Esophagus (tissue), 2 donors: ENCODE results near the gene ISL1. TPM values are rescaled to one million over a fixed set of nuclear protein-coding genes. Genes with fewer than 3 reads are reported as not detected.

Experiments
- H3K27ac ChIP-seq, 2 donors: one replicate each; pipeline ENCODE4 v1.5.1; 2013; ENCODE audit warnings: low read depth in 2 of 2, mild to moderate bottlenecking in 2 of 2, inconsistent platforms in 1 of 2, low read length in 1 of 2, moderate library complexity in 1 of 2
- H3K27me3 ChIP-seq, 2 donors: one replicate each; pipeline ENCODE4 v1.6.1; 2013; ENCODE audit warnings: low read length in 2 of 2, control low read depth in 1 of 2, mild to moderate bottlenecking in 1 of 2; ENCODE audit not compliant: insufficient read depth in 2 of 2, control insufficient read depth in 1 of 2
- H3K36me3 ChIP-seq, 2 donors: one replicate each; pipeline ENCODE4 v1.6.1; 2013; ENCODE audit warnings: low read length in 1 of 2; ENCODE audit not compliant: control insufficient read depth in 2 of 2, insufficient read depth in 2 of 2
- H3K4me1 ChIP-seq, 2 donors: one replicate each; pipeline ENCODE4 v1.6.1; 2013; ENCODE audit warnings: low read length in 1 of 2; ENCODE audit not compliant: control insufficient read depth in 2 of 2, insufficient read depth in 2 of 2
- H3K4me3 ChIP-seq, 2 donors: one replicate each; pipeline ENCODE4 v1.5.1; 2013; ENCODE audit warnings: low read length in 2 of 2, mild to moderate bottlenecking in 2 of 2, low read depth in 1 of 2, moderate library complexity in 1 of 2
- H3K9me3 ChIP-seq, 2 donors: one replicate each; pipeline ENCODE4 v1.6.1; 2013; ENCODE audit warnings: mild to moderate bottlenecking in 2 of 2, low read depth in 1 of 2, low read length in 1 of 2, moderate library complexity in 1 of 2; ENCODE audit not compliant: control insufficient read depth in 2 of 2, insufficient read depth in 1 of 2
- WGBS, 2 donors: extraction: QIAGEN DNeasy Blood & Tissue Kit; methylation state at CpG; one replicate each; pipeline ENCODE4 v1.1.7; 2013; 5-methylcytosine and 5-hydroxymethylcytosine counted together
- polyA plus RNA-seq, 2 donors: library from polyadenylated mRNA; stranded (reverse); fragments of 200-250 nt; gene quantifications; one replicate each; pipeline ENCODE4 v1.2.3, GENCODE V29; 2013
- donor health status: healthy with polysubstance abuse.
- donor health status: Bipolar disorder and iron deficiency.

The ISL1 gene
- polyA plus RNA-seq, 2 donors, result 0.14 to 0.18 TPM

DNA sequence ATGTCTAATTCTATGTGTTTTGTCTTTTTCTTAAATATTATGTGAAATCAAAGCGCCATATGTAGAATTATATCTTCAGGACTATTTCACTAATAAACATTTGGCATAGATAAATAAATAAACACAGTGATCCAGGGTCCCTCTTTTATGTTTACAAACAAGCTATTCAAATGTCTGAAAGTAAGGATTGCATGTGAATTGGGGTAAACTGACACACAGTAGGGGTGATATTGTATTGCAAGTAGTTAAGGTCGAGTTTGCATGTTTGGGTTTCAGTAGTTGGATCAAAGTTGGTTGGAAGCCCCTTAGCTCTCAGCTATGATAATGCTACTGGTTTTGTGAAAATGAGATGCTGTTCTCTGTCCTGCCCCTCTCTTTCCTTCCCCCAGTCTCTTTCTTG lies 11.4 kb downstream of the ISL1 start:
- WGBS, 2 donors, result 39 to 51% methylated on average over 2 of the region's 2 CpGs
- no peak overlapping the region for H3K27ac ChIP-seq
- H3K9me3 ChIP-seq, result peaks cover 4% of the 10 kb centered on the region in 2 donors
- peaks cover 5 to 14% of the 10 kb centered on the region in 2 donors for H3K27me3 ChIP-seq
- no peak overlapping the region for H3K4me3 ChIP-seq
- peaks cover 2 to 4% of the 10 kb centered on the region in 2 donors for H3K4me1 ChIP-seq
- no peaks in the 10 kb centered on the region for H3K36me3 ChIP-seq

DNA sequence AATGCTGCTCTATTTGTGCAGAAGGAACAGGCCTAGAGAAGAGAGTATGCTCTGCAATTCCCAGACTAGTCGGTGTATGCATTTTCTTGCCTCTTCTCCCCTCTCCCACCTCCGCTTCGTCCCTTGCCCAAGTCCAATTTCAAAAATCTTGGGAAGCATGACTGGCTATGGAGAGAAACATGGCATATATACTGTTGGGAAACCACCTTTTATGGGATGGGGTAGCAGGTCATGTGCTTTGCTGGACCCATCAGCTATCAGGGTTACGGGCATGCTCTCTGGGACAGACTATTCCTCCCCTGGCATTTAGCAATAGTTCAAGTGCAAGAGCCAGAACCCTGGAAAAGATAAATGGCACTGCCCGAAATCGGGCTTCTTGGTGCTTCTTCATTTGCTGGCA lies 12.0 kb downstream of the ISL1 start:
- WGBS, 2 donors, result 30 to 54% methylated on average over 6 of the region's 6 CpGs
- no peak overlapping the region for H3K27ac ChIP-seq
- peaks cover under 1 to 11% of the 10 kb centered on the region in 2 donors for H3K27me3 ChIP-seq
- peaks cover under 1 to 2% of the 10 kb centered on the region in 2 donors for H3K4me1 ChIP-seq
- no peak overlapping the region for H3K4me3 ChIP-seq
- H3K9me3 ChIP-seq, result peaks cover 0 to 2% of the 10 kb centered on the region in 2 donors
- no peaks in the 10 kb centered on the region for H3K36me3 ChIP-seq

DNA sequence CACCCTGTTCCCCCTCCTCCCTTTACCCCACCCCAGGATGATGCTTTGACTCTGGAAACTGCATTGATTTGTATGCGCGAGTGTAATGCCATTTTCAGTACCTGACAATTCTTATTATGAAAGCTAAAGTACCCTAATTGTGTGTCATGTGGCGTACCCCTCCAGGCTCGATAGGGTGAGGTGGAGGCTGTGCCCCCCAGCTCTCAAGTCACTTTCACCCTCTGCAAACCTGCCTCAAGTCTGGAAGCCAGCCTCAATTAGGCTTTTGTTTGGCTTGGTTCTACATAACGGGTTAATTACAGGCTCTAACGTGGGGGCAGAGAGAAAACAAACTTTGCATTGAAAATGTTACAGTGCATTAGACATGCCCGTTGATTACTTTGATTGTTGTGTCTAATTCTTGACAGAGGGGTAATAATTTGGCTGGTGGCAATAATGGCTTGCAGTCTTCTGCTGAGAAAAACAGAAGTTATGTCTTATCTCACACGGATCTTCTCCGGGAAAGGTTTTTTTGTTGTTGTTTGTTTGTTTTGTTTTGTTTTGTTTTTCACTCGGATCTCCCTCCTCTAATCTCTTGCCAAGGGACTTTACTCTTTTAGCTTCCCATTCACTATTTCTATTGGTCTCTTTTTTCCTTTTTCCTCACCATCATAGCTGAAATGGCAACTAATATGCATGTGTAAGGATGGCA lies 12.6 kb downstream of the ISL1 start:
- Histone ChIP-seq H3K27me3 (peaks cover 0 to 10% of the 10 kb centered on the region in 2 donors), H3K4me1 (peaks cover 0 to 2% of the 10 kb centered on the region in 2 donors), H3K9me3 (peaks cover 0 to 2% of the 10 kb centered on the region in 2 donors), H3K36me3 (no peaks in the 10 kb centered on the region), H3K27ac (no peak overlapping the region), H3K4me3 (no peak overlapping the region)
- 29 to 39% methylated on average over 10 of the region's 10 CpGs for WGBS, 2 donors

DNA sequence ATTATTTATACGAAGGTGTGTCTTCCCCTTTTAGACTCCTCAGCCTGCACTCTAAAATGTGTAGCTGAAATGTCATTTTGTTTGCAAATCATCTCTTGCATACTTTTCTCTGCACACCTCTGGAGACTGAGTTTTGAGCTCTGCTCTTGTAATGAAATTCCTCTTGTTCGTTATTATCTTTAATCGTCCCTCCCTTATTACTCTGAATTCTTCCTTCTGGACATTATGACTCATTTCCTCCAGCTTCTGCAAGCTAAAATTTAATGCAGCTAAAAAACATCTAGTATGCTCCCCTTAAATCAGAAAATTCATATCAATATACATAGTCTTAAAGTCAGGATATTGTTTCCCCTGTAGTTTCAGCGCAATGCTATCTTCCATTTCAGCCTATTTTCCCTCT lies 13.5 kb downstream of the ISL1 start:
- Histone ChIP-seq H3K27me3 (peaks cover 0 to 10% of the 10 kb centered on the region in 2 donors), H3K27ac (no peak overlapping the region), H3K4me1 (peaks cover 0 to 2% of the 10 kb centered on the region in 2 donors), H3K9me3 (peaks cover 0 to 2% of the 10 kb centered on the region in 2 donors), H3K4me3 (no peak overlapping the region), H3K36me3 (no peaks in the 10 kb centered on the region)
- WGBS, 2 donors, result 33 to 42% methylated on average over 4 of the region's 4 CpGs

DNA sequence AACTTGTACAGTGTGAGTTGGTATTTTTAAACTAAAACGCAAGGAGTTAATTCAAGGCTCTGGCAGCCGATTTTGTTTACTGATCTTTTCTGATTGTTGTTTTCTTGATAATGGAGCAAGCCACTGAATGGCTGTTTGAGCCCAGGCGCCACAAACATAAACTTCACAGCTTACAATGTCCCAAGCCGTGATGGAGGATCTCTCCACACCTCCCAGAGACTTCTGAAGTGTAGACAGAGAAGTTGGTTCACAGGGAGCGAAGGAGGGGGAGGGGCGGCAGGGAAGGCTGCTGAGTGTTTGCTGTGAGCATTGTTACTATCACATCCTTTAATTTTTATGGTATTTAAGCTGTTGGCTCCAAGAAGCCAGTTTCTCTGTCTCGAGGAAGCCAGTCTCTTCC lies 14.7 kb downstream of the ISL1 start:
- Histone ChIP-seq H3K4me3 (no peak overlapping the region), H3K27ac (no peak overlapping the region), H3K27me3 (peaks cover 0 to 10% of the 10 kb centered on the region in 2 donors), H3K9me3 (peaks cover 0 to 2% of the 10 kb centered on the region in 2 donors), H3K36me3 (no peaks in the 10 kb centered on the region), H3K4me1 (peaks cover 0 to 2% of the 10 kb centered on the region in 2 donors)
- WGBS, 2 donors, result 9 to 17% methylated on average over 7 of the region's 7 CpGs

DNA sequence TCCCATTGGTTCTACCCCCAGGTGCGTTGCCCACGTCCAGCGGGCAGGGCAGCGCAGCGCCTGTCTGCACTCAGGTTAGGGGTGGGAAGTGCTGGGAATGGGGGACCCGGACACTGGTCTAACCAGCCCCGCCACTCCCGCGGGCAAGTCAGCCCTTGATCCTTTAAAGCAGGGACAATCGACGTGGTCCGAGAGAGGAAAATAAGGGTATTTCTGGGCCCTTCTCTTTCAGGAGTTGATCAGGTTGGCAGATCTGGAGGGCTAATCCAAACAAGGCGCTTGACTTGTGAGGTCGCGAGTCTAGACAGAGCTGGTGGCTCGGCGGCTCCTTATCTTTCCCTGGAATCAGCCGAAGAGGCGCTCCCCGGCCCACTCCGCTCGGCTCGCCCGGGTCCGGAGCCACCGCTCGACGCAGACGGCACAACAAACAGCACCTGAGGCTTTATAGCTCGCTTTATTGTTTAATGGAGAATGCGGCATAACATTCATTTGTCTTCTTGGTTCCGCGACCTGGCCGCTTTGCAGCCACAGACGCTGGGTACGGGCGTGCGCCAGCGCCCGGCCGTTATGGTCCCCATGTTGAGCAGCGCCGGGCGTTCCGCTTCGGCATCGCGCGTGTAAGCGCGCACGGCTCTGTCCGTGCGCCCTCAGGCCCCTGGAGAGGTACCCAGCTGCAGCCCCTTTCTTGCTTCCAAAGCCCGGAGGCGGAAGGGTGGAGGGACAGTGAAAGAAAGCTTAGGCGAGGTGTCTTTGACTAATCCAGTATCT lies 15.8 kb downstream of the ISL1 start:
- H3K9me3 ChIP-seq, result peaks cover 0 to 2% of the 10 kb centered on the region in 2 donors
- H3K4me3 ChIP-seq, result no peak overlapping the region
- peaks cover 0 to 2% of the 10 kb centered on the region in 2 donors for H3K4me1 ChIP-seq
- H3K27me3 ChIP-seq, result peaks cover 0 to 10% of the 10 kb centered on the region in 2 donors
- 7 to 11% methylated on average over 57 of the region's 57 CpGs for WGBS, 2 donors
- no peak overlapping the region for H3K27ac ChIP-seq
- H3K36me3 ChIP-seq, result no peaks in the 10 kb centered on the region

DNA sequence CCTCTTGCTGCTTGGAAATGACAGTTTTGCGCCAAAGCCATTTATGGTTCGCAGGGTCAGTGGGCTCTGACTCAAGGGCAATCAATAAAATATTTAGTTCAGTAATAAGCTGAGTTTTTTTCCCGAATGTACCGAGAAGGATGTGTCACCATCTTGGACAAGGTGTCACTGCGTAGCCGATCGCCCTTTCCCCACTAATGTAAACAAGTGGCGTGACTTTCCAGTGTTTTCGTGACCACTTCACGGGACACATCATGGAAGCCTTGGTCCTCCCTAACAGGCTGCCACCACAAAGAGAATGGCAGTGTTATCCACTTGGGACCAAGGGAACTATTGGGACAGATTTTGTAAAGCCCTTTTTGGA lies 16.4 kb downstream of the ISL1 start:
- WGBS, 2 donors, result 20% methylated on average over 10 of the region's 10 CpGs

DNA sequence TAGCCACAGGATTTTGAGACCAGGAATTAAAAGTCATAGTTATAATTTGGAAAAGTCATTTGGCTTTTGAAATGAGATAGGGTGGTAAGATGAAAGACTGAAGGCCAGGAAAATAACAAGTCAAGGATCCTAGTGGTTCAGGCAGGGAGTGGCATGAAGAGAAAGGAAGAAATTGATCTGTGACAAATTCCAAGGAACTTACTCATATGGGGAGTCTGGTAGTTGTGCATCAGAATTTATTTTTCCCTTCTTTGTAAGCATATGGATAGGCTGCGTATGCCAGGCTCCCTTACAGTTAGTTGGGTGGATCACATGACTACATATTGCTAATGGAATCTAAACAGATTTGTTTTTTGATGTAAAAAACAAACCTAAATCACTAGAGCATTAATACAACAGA lies 21.0 kb downstream of the ISL1 start:
- no peak overlapping the region for H3K4me3 ChIP-seq
- peaks cover 0 to 6% of the 10 kb centered on the region in 2 donors for H3K27me3 ChIP-seq
- H3K9me3 ChIP-seq, result peaks cover 0 to 2% of the 10 kb centered on the region in 2 donors
- peaks cover 0 to 1% of the 10 kb centered on the region in 2 donors for H3K4me1 ChIP-seq
- no peaks in the 10 kb centered on the region for H3K36me3 ChIP-seq
- H3K27ac ChIP-seq, result no peak overlapping the region
- 93 to 98% methylated on average over 1 of the region's 1 CpG for WGBS, 2 donors

More for the DNA sequence above, 16.4 kb downstream of the ISL1 start:
- Histone ChIP-seq H3K27ac (no peak overlapping the region), H3K27me3 (peaks cover 0 to 10% of the 10 kb centered on the region in 2 donors), H3K4me3 (no peak overlapping the region), H3K4me1 (peaks cover 0 to 2% of the 10 kb centered on the region in 2 donors), H3K36me3 (no peaks in the 10 kb centered on the region), H3K9me3 (peaks cover 0 to 2% of the 10 kb centered on the region in 2 donors)

DNA sequence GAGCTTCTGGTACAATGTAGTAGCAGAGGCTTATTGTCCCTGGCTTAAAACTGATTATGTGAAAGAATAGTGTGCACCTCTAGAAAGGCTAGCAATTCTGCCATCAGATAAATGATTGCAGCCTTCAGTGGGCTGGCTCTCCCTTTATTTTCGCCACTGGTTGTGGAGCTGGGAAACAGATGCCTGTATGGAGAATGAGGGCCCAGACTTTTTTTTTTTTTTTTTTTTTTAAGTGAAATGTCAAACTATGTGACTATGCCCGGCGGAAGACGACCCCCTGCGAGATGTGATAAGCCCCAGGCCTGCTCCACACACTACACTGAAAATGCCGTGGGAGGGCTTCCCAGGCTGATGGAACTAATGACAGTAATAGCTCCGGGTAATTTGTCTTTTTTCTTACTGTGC lies 28.7 kb downstream of the ISL1 start:
- 35 to 43% methylated on average over 7 of the region's 7 CpGs for WGBS, 2 donors
- H3K4me3 ChIP-seq, result no peak overlapping the region
- no peak overlapping the region for H3K27ac ChIP-seq
- no peaks in the 10 kb centered on the region for H3K4me1 ChIP-seq
- no peaks in the 10 kb centered on the region for H3K9me3 ChIP-seq
- no peaks in the 10 kb centered on the region for H3K36me3 ChIP-seq
- no peaks in the 10 kb centered on the region for H3K27me3 ChIP-seq
